Stimulated activated naive CD8-positive, alpha-beta T cell treated with anti-CD3 and anti-CD28 coated beads, Interleukin-15, Interleukin-2, amounts not matched to agents 100 U/mL and 50 U/mL, for 24 hours (primary cell): Measurements from ENCODE around the gene NEB.
"Not testable (repeated sequence)": the region's sequence is repeated elsewhere in the genome, so short reads cannot be mapped to it uniquely, and the experiment has no call there.

Experiments
- ATAC-seq: fragments of 150-1000 bp; cut with Tn5 transposase; one replicate; pipeline ENCODE4 v1.10.0; 2021
- DNase-seq: peaks from one replicate; pipeline ENCODE4 v3.0.0; 2021

NEB gene

DNA sequence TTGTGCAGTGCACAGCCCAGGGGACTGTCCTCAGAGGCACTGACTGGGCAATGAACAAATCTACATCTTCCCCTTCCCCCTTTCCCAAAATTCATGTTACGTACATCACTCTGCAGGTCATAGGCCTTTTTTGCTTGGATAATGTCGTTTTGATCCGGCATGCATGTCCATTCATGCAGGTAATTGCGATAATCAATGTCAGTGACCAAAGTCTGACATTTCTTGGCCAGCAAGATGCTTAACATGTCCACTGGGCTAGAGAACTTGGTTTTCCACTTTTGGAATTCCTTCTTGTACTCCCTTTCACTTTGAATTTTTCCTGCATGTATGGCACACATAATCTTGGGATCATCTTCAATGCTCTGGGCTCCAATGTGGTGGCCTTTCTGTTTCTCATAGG, 124.6 kb downstream of the NEB start:
- ATAC-seq = no peak
- DNase-seq = no peak

- ATAC-seq, DNase-seq: not testable (repeated sequence)
These were observed 126.5 kb downstream of the NEB start for GRCh38 chr2:151607459-151608424.

- not testable (repeated sequence) for ATAC-seq, DNase-seq
These were observed 130.7 kb downstream of the NEB start for GRCh38 chr2:151603530-151603929.

- DNase-seq, ATAC-seq: not testable (repeated sequence)
These were observed 131.9 kb downstream of the NEB start for GRCh38 chr2:151602402-151602801.

DNA sequence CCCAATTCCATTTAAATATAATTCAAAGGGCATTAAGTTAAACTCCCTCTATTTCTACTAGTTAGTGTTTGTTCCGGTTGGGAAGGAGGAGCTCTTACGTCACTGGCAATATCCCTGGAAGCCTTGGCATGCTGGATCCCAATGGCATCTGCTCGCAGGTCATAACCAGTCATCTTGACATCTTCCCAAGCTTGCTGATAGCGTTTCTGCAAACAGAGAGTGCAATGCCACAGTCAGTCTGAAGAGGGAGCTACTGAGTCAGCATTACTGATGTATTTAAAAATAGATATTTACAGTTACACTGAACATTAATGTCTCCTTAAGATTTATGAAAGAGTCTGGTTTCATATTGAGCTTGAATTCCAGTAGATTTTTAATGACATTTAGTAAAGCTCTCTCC, 132.5 kb downstream of the NEB start:
- not testable (repeated sequence) for ATAC-seq, DNase-seq

GRCh38 chr2:151596903-151597608, 137.2 kb downstream of the NEB start:
- DNase-seq, ATAC-seq: not testable (repeated sequence)

- DNase-seq, ATAC-seq: not testable (repeated sequence)
These were observed 142.4 kb downstream of the NEB start for GRCh38 chr2:151591908-151592255.

DNA sequence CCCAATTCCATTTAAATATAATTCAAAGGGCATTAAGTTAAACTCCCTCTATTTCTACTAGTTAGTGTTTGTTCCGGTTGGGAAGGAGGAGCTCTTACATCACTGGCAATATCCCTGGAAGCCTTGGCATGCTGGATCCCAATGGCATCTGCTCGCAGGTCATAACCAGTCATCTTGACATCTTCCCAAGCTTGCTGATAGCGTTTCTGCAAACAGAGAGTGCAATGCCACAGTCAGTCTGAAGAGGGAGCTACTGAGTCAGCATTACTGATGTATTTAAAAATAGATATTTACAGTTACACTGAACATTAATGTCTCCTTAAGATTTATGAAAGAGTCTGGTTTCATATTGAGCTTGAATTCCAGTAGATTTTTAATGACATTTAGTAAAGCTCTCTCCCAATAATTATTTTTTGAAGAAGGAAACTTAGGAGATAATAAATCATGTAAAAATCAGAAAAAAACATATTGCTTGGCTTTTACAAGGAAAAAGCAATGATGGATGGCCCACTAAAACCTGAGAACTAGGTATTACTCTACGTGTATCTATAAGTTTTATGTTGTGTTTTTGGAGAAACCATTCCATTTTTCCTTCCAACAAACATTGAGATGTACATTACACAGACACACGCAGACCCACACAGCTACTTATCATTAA, 142.9 kb downstream of the NEB start:
- DNase-seq = not testable (repeated sequence)
- peak; percentile 36 for ATAC-seq

DNA sequence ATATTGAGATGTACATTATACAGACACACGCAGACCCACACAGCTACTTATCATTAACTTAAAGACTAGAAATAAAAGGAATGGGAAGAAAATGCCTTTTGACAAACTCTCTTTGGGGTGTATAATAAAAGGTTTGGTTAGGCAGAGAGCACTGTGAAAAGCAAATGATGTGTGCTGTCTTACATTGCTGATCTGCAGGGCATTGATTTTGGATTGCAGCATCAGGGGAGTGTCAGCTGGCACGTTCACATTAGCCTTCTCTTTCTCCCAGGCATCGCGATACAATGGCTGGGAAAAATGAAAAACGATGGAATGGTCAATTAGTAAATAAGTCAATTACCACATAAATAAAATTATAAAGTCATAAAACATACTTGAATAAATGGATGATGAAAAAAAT, 153.0 kb downstream of the NEB start:
- not testable (repeated sequence) for ATAC-seq

DNA sequence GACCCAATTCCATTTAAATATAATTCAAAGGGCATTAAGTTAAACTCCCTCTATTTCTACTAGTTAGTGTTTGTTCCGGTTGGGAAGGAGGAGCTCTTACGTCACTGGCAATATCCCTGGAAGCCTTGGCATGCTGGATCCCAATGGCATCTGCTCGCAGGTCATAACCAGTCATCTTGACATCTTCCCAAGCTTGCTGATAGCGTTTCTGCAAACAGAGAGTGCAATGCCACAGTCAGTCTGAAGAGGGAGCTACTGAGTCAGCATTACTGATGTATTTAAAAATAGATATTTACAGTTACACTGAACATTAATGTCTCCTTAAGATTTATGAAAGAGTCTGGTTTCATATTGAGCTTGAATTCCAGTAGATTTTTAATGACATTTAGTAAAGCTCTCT, 153.6 kb downstream of the NEB start:
- not testable (repeated sequence) for ATAC-seq, DNase-seq

More for the DNA sequence above, 153.0 kb downstream of the NEB start:
- DNase-seq = not testable (repeated sequence)

DNA sequence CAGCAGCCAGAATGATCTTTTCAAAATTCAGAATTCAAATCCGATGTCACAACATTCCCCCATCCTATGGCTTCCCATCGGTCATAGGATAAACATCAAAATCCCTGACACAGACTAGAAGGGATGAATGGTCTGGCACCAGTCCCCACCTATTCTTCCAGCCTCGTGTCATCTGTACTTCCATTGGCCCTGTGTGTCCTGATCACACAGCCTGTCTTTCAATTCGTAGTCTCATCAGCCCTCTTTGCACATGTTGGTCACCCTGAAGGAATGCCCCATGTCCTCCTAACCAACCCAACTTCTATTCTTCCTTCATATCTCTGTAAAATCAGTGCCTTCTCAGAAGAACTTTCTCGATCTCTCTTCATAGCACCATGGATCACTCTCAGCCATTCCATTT, 157.2 kb downstream of the NEB start:
- no peak for DNase-seq

GRCh38 chr2:151576080-151576479, 158.2 kb downstream of the NEB start:
- ATAC-seq (no peak), DNase-seq (no peak)

More for the DNA sequence above, 157.2 kb downstream of the NEB start:
- ATAC-seq = no peak

DNA sequence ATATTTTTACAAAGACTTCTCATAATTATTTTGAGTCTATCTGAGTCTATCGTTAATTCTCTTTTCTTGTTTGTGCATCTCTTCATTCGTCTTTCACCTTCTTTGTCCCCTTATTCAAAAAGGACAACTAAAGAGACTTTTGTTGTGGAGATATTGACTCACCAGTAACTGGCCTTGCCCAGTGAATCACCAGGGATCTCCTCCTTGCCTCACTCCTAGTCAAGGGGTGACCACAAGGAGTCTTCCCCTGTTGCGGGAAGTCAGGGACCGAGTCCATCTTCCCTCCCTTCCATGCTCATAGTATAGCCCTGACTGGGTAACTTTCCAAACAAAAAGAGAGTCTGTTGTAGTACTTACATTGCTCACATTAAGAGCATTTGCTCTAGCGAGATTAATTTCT, 158.9 kb downstream of the NEB start:
- DNase-seq = no peak
- no peak for ATAC-seq

GRCh38 chr2:151570191-151570590, 164.1 kb downstream of the NEB start:
- DNase-seq = no peak
- ATAC-seq = no peak

DNA sequence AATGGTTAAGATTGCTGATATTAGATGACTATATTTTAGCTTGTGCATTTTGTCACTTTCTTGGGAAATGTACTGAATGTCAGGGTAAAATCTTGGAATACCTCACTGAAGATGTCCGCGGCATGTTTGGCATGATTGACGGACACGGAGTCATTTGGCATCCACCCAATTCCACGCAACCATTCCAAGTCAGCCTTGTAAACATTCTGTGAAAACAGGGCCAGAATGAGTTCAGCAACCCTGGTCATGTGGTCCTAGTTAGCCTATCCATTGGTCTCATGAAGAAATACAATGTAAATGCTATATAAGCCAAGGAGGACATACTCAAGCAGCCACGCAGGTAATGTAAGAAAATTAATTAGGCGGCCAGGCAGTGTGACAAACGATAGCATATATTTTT, 165.1 kb downstream of the NEB start:
- no peak for DNase-seq
- no peak for ATAC-seq

DNA sequence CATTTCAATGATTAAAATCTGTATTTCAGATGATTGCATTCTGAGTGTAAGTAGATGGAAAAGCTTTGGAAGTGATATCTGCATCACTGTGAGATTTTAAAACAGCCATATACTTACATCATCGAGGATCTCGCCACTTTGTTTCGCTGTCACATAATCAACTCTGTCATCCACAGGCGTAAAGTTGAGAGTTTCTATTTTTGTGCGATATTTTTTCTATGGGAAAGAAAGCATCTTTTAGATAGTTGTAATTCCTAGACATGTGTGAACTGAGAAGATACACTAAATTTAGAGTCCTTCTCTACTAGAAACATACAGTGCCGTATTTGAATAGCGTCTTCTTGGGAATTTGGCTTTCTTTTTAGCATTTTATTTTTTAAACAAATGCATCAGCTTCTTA, 165.8 kb downstream of the NEB start:
- no peak for ATAC-seq
- no peak for DNase-seq

- no peak for DNase-seq
- ATAC-seq = no peak
These were observed 167.3 kb downstream of the NEB start for GRCh38 chr2:151567006-151567405.

DNA sequence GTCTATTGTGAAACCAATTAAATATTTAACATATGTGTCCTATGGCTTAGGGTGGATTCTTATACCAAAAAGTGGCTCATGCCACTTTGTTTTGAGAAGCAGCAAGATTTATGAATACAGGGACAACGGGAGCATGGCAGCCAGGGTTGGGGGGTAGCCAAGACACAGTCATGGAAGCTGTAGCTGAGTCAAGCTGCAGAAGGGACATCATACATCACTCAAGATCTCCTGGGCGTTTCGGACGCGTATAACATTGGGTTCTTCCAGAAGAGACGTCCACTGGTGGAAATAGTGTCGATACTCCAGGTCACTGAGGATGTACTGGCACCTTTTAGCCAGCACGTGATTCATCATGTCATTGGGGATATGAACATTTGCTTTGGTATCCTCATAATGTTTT, 171.9 kb downstream of the NEB start:
- no peak for DNase-seq
- no peak for ATAC-seq

- ATAC-seq (no peak), DNase-seq (no peak)
These were observed 174.0 kb downstream of the NEB start for GRCh38 chr2:151560289-151560688.

GRCh38 chr2:151559431-151559830, 174.8 kb downstream of the NEB start:
- not testable (repeated sequence) for ATAC-seq

DNA sequence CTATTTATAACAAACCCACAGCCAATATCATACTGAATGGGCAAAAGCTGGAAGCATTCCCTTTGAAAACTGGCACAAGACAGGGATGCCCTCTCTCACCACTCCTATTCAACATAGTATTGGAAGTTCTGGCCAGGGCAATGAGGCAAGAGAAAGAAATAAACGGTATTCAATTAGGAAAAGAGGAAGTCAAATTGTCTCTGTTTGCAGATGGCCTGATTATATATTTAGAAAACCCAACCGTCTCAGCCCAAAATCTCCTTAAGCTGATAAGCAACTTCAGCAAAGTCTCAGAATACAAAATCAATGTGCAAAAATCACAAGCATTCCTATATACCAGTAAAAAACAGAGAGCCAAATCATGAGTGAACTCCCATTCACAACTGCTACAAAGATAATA, 176.4 kb downstream of the NEB start:
- DNase-seq, ATAC-seq: not testable (repeated sequence)

More at GRCh38 chr2:151559431-151559830, 174.8 kb downstream of the NEB start:
- DNase-seq = not testable (repeated sequence)

DNA sequence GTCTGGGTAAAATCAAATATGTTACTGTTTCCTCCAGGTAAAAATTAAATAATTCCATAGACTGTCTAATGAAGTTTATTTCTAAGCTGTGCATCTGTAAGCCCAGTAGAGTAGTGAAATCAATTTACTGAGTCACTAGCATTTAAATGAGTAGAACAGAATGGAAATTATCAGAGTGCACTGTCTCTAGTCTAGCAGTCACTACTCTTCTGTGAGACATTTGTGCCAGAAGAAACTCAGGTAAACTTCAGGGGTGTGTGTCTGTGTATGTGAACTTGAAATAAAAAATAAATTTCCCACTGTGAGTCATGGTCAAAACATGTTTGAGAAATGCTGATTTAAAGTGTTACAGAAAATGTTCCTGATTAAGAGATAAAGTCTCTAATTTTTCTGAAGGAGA, 178.2 kb downstream of the NEB start:
- ATAC-seq = peak; percentile 81
- no peak for DNase-seq
